BJ (cell line): Measurements from ENCODE around the gene ATPAF2. TPM values are rescaled to one million over a fixed set of nuclear protein-coding genes. Genes with fewer than 3 reads are reported as not detected.
A peak's percentile ranks its signal among the peaks of the same experiment; 100 is the strongest.

Source experiments
- CTCF ChIA-PET: fragments of 350-600 bp; formaldehyde crosslinking; extraction: SDS; loops from one replicate; lab custom pipeline; 2021; ENCODE audit warnings: antibody characterized with exemption, inconsistent platforms; lab: Yijun Ruan, JAX
- POLR2A ChIA-PET: fragments of 300-600 bp; sonication (Branson Sonifier 250); formaldehyde crosslinking; extraction: SDS; loops from one replicate; lab custom pipeline; 2021; ENCODE audit warnings: antibody characterized with exemption; lab: Charles Lee
- DNase-seq: peaks from one replicate; pipeline ENCODE4 v3.0.0-alpha.2; 2011; ENCODE audit warnings: low read depth
- H3K27me3 ChIP-seq: 2 replicates; pipeline ENCODE4 v1.6.0; 2011; ENCODE audit warnings: low read length; ENCODE audit not compliant: control insufficient read depth, insufficient read depth
- H3K36me3 ChIP-seq: 2 replicates; pipeline ENCODE4 v1.5.1; 2011; ENCODE audit warnings: low read length; ENCODE audit not compliant: control insufficient read depth, insufficient read depth
- H3K4me3 ChIP-seq: 2 replicates; pipeline ENCODE4 v1.5.1; 2011; ENCODE audit warnings: low read depth, mild to moderate bottlenecking, control low read depth, low read length
- polyA plus RNA-seq: library from polyadenylated mRNA; depleted of rRNA; stranded (reverse); fragments of >200 nt; gene quantifications from 2 replicates; pipeline ENCODE4 v1.2.3, GENCODE V29; 2011
- TF ChIP-seq, protein P1 (sequence below): IDR thresholded peaks from 2 replicates; pipeline ENCODE4 v1.5.1; 2011; ENCODE audit warnings: low read depth, mild to moderate bottlenecking, control low read depth, inconsistent platforms, low read length, moderate library complexity; ENCODE audit not compliant: insufficient read depth

ATPAF2 gene
- polyA plus RNA-seq, 1 experiment, result 17.4 TPM

DNA sequence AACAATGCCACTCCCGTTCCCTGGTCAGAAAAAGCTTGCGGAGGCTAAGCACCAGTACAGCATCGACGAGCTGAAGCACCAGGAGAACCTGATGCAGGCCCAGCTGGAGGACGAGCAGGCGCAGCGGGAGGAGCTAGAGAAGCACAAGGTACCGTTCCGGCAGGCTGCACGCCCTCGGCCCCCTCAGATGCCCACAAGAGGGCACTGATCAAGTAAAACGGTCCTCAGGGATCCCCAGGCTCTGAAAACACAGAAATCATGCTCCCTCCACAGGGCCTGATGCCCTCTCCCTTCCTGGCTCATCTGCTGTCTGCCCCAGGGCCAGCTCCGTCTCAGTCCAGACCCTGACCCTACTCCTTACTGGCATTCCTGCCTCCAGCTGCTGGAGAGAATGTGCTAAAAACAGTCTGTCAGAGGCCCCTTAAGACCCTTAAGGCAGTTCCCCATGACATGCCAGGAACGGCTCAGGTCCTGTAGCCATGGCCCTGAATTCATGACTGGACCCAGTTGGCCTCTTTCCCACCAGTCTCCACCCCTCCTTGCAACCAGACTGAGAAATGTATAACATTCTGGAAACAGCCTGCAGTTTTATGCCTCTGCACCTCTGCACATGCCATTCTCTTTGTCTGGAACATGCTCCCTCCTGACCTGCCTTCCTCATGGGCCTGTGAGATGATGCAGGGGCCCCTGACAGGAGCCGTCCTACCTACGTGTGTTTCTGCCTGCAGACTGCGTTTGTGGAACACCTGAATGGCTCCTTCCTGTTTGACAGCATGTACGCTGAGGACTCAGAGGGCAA is 44.5 kb downstream of the ATPAF2 start:
- H3K36me3 ChIP-seq, result no peaks in the 10 kb centered on the region
- TF ChIP-seq, protein P1, sequence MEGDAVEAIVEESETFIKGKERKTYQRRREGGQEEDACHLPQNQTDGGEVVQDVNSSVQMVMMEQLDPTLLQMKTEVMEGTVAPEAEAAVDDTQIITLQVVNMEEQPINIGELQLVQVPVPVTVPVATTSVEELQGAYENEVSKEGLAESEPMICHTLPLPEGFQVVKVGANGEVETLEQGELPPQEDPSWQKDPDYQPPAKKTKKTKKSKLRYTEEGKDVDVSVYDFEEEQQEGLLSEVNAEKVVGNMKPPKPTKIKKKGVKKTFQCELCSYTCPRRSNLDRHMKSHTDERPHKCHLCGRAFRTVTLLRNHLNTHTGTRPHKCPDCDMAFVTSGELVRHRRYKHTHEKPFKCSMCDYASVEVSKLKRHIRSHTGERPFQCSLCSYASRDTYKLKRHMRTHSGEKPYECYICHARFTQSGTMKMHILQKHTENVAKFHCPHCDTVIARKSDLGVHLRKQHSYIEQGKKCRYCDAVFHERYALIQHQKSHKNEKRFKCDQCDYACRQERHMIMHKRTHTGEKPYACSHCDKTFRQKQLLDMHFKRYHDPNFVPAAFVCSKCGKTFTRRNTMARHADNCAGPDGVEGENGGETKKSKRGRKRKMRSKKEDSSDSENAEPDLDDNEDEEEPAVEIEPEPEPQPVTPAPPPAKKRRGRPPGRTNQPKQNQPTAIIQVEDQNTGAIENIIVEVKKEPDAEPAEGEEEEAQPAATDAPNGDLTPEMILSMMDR, result peak; percentile 46; the same call in 1 of the 2 replicates
- POLR2A ChIA-PET, result no interaction called here
- no peak overlapping the region for H3K4me3 ChIP-seq
- no peaks in the 10 kb centered on the region for H3K27me3 ChIP-seq
- CTCF ChIA-PET, result interaction anchor here (0.7 to 1.7 kb wide), 4 partner anchors 9 to 105 kb away, joined by 3 to 6 read pairs (median 4); no protein-coding TSS in a partner anchor
- no peak for DNase-seq

DNA sequence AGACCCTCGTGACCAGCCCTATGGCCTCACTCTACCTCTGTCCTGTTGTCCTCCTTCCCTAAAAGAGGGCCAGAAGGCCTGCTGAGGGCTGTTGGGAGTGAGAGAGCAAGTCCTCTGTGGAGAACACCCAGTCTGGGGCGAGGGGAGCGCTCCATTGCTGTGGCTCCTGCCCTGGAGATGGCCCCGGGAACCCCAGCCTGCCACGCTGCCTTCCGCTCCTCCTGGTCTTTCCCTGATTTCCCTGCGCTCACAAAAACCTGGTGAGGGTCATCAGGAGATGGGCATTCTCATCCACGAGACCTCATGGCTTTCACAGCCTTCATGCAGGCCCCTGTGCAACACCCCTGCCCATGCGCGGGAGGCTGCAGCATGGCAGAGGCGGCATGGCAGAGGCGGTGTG is 45.1 kb downstream of the ATPAF2 start:
- no peaks in the 10 kb centered on the region for H3K27me3 ChIP-seq
- CTCF ChIA-PET, result interaction anchor here (0.7 to 1.7 kb wide), 5 partner anchors 8 to 104 kb away, joined by 3 to 6 read pairs (median 4); no protein-coding TSS in a partner anchor
- H3K4me3 ChIP-seq, result no peak overlapping the region
- TF ChIP-seq, protein P1, result no peak
- H3K36me3 ChIP-seq, result no peaks in the 10 kb centered on the region
- DNase-seq, result no peak
- POLR2A ChIA-PET, result no interaction called here

DNA sequence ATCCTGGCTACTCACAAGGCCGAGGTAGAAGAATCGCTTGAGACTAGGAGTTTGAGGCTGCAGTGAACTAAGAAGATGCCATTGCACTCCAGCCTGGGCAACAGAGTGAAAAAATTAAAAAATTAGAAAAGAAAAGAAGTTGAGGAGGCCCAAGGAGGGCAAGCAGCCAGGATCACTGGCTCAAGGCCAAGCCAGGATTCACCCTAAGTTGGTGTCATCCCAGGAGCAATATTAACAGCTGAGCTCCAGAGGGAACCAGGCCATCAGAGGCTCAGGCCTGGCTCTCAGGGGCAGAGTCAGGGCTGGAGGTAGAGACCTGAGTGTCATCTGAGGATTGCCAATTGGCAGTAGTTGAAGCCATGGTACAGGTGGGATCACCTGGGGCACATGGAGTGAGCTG is 45.6 kb downstream of the ATPAF2 start:
- no peaks in the 10 kb centered on the region for H3K27me3 ChIP-seq
- H3K36me3 ChIP-seq, result no peaks in the 10 kb centered on the region
- ChIA-PET POLR2A (no interaction called here), CTCF (interaction anchor here (1.2 to 1.7 kb wide), 3 partner anchors 8 to 35 kb away, joined by 4 to 6 read pairs (median 4); no protein-coding TSS in a partner anchor)
- H3K4me3 ChIP-seq, result no peak overlapping the region
- no peak for DNase-seq
- TF ChIP-seq, protein P1, result no peak

DNA sequence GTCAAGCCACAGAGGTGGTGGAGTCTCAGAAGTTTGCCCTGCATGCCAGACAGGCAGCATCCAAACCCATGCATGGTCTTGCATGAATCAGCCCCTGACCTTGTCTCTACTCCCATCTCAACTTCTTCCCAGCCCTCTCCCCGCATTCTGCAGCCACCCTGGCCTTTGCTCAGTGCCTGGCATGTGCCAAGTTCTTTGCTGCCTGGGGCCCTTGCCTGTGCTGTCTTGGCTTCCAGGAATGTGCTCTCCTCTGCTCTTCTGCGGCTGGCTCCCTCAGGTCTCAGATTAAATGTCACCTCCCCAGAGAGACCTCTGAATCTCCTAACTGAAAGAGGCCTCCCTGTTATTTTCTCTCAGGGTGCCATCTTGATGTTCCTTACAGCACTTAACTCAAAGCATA is 48.7 kb downstream of the ATPAF2 start:
- CTCF ChIA-PET, result no interaction called here
- POLR2A ChIA-PET, result no interaction called here
- Histone ChIP-seq H3K27me3 (no peaks in the 10 kb centered on the region), H3K36me3 (no peaks in the 10 kb centered on the region), H3K4me3 (no peak overlapping the region)
- DNase-seq, result no peak
- TF ChIP-seq, protein P1, result no peak

DNA sequence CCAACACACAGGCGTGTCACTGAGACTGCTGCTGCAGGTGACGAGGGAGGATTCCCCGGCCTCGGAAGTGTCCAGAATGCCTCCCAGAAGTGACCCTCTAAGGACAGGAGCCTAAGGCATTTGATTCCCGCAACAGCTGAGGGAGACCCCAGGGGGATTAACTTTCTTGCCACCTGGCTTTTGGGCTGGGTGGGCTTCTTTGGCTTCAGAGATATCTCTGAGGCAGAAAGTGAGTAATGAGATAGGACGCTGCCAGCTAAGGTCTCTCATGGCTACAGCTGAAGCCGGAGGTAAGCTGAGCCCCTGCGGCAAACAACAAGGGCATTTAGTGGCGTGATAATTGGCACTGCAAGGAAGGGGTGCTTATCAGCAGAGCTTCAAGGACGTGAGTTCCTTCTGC is 49.4 kb downstream of the ATPAF2 start:
- no peaks in the 10 kb centered on the region for H3K27me3 ChIP-seq
- TF ChIP-seq, protein P1, result no peak
- ChIA-PET CTCF (no interaction called here), POLR2A (no interaction called here)
- no peak overlapping the region for H3K4me3 ChIP-seq
- no peaks in the 10 kb centered on the region for H3K36me3 ChIP-seq
- no peak for DNase-seq
